ENCODE measurements around the gene PAQR5.
"Not testable (repeated sequence)": the region's sequence is repeated elsewhere in the genome, so short reads cannot be mapped to it uniquely, and the experiment has no call there.

Gene PAQR5

DNA sequence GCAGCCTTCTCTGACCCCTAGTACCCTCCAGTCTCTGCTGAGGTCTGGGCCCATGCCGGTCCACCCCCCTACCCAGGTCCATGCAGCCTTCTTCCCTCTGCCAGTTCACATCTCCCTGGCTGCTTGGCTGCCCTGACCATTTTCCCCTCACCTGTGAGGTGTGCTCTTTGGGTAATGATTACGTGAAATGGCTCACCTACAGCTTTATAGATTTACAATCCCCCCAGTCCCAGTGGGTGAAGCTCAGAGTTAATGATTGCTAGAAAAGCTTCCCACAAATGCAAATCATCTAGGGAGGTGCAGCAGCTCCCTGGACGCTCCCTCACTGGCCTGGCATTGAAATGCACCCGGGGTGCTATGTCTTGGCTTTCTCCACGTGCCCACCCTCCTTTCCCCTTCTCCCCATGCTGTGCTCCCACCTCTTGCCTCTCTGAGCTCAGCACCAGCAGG lies 18.7 kb downstream of the PAQR5 start:
- no peak for DNase-seq

DNA sequence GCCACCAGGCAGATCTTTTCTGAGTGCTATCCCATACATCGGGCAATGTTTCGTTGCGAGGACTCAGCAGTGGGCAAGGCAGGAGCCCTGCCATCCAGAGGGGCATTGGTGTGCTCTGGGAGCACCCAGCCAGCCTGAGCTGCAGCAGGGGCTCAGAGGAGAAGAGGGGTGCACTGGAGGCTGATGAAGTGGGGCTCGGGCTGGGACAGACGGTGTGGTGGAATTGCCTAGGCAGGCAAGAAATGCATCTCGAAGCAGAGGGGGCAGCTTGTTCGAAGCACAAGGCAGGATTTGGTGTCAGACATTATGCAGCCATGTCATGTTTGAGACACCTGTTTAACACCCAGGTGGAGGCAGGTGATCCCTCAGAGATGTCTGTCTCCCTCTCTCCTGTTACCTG lies 19.3 kb downstream of the PAQR5 start:
- DNase-seq = no peak

DNA sequence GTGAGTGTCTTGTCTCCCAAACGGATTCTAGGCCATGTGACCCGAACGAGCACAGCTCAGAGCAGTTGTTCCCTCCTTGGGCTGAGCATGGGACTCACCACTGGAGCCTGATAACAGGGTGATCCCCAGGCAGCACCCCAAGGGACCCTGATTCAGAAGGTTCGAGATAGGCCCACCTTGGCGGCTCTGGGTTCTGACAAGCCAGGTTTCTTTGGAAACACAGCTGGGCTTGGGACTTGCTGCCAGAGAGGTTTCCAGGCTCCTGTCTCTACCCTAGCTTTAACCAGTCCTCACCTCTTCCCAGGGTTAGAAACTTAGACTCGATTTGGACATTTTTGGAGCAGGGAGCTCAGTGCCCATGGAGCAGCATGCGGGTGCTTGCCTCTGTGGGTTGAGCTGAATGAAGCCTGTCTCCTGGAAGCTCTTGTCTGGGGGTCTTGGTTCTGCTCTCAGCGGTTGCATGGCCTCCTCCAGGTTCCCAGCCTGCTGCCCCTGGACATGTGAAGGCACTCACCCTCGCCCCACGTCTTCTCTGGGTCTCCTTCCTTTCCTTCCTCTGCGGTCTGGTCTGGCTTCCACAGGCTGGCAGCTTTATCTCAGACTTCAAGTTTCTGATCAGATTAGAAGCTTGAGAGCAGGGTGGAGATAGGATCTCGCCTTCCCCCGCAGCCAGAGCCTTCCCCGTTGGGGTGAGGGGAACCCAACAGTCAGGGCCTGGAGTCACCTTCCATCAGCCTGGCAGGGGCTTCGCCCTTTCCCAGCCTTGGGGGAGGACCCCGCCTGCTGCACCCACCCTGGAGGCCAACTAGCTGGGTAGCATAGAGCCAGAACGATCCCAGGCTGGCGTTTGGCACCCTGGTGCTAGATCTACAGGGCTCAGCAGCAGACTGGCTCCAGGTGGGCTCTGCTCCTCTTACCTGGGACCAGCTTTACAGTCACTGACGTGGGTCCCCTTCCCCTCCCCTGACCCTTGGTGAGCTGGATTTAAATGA lies 21.0 kb downstream of the PAQR5 start:
- no peak for DNase-seq

DNA sequence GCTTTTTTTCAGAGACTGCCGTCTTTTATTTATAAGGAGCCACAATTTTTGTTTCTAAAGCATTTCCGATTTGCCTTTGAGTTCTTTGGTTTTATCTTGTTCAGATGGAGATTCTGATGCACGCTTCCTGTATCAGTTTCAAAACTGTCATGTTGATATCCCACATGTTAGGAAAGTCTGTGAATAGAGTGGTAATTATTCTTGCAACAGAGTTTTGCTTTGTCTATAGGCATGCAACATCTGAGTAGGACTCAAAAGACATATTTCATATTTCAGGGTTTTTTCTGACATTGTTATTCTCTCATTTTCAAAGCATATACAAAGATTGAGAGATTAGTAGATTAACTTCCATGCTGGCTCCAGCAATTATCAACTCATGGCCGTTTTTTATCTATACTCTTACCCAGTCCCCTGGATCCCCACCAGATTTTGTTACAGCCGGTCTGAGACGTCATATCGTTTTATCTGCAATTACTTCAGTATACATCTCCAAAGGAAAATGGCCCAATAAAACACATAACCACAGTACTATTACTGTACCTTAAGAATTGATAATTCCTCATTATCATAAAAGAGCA lies 22.4 kb downstream of the PAQR5 start:
- DNase-seq = no peak

DNA sequence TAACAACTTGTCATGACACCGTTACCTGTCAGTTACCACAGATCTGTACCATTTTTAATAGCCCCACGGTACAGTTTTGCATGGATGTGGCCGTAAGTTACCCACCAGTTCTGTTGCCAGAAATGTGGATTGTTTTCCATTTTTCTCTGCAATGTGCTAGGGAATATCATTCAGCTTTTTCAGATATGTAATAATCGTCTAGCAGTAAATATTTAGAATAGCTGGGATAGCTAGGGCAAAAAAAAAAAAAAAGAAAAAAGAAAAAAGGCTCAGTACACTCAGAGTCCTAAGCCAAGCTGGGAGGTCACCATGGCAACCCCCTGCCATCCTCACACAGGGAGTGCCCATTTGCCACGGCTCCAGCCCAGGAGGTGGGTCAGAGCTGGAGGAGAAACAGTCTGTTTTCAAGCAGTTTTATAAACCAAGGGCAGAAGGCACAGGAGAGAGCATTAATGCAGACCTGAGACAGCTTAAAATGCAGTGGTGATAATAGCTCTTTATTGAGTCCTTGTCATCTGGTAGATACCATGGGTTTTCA lies 25.2 kb downstream of the PAQR5 start:
- no peak for DNase-seq

DNA sequence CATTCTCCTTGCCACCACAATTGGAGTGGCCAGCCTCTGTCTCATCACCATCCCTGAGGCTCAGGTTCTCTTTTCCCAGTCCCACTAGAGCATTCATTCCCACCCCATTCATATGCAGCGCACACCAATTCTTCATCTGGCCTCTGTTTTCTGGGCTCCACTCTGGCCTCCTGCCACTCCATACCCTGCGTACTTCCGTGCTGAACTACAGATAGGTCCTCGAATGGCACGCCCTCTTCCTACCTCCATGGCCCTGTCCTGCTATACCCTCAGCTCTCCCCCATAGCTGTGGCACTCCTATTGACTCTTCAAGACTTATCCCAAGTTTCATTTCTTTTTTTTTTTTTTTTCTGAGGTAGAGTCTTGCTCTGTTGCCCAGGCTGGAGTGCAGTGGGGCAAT lies 25.9 kb downstream of the PAQR5 start:
- no peak for DNase-seq

DNA sequence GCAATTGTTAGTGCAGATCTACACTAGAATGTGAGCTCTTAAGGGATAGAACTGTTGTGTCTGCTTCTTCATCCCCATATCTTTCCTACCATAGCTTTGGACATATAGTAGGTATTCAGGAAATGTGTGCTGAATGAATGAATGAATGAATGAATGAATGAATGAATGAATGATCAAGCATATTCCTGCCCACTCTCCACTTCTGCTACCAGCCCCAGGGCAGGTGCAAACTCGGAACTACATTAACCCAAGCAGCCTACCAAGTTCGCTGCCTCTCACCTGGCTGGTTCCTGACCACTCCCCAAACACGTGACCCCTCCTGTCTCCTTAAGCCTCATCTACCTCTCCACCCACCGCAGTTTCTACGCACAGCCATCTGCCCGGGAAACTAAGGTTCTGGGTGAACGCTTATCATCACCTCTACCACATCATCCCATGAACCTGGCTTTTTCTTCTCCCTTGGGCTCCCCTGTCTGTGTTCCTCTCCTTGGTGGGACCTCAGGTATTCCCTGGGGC lies 26.8 kb downstream of the PAQR5 start:
- no peak for DNase-seq

DNA sequence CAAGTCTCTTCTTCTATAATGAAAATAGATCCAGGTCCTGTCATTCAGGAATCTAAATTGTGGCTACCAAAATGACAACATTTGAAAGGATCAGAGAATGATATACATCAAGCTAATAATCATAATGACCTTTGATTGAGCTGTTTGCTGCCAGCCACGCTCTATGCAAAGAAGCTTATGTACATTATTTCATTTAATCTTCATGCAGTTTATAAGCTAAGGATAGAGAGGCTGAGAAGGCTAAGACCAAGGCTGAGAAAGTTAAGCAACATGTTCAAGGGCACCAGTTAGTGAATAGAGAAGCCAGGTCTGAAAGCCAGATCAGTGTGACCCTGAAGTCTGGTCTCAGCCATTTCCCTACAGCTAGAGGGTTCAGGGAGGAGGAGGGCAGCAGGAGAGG lies 29.4 kb downstream of the PAQR5 start:
- no peak for DNase-seq

DNA sequence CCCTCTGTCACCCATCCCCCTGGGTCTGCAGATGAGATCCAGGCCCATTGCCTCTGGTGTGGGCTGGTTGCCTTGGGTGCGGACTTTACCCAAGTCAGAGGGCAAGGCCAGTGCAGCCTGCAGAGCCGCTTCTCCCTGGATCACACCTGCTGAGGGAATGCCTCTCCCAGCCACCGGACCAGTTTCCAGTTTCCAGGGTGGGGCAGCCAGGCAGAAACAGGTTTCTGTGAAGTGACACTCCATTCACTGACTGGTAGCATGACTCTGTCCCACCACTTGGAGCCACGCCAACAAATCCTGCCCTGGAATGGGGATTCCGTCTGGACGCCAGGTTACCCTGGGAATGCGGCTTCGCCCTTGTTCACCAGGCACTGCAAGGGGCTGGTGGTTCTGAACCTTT lies 30.0 kb downstream of the PAQR5 start:
- DNase-seq = no peak

DNA sequence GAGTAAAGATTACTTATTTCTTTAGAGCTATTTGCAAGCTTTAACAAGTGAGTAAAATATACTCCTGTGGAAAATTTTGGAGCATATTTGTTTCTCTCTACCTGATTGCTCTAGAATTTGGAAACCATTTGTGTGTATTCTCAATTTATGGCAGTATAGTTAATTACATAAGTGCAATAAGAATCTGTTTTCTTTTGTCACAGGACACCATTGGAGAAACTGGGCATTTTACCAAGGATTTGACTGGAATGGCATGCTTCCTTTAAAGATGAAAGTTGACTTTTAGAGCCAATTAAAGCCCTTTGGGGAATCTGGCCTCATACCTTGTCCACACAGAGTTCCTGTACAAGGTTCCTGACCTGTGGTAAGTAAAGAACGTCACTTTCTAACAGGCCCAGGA lies 38.4 kb downstream of the PAQR5 start:
- no peak for DNase-seq

DNA sequence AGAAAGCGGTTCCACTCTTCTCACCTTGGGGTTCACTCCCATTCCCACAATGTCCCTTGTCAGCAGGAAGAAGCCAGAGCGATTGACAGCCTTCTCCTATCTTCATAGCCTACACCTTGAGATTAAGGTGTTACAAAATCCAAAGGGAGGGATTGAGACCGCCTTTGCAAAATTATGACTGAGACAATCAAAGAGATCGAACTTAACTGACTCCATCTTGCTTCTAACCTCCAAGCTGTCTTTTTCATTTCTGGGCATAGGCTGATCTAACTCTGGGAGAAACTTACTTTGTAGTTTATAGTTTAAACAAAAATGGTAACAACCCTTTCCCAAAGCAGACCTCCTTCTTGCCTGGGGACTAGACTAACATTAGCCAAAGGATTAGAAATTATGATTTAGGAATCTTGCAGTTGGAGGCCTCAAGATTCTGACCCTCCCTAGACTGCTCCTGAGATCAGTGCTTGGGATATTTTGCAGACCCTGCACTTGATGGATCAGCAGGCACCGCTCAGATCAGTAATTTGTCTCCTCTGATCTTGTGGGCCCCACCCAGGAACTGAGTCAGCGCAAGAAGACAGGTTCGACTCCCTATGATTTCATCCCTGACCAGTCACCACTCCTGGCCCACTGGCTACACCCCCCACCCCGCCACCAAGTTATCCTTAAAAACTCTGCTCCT lies 40.0 kb downstream of the PAQR5 start:
- no peak for DNase-seq

DNA sequence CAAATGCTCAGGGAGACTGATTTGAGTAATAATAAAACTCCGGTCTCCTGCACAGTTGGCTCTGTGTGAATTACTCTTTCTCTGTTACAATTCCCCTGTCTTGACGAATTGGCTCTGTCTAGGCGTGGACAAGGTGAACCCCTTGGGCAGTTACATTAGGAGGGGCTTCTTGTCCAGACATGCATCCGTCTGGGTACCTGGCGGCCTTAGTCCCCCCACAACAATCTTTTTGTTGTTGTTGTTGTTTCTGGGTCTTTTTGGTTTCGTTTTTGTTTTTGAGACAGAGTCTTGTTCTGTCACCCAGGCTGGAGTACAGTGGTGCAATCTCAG lies 40.5 kb downstream of the PAQR5 start:
- not testable (repeated sequence) for DNase-seq

DNA sequence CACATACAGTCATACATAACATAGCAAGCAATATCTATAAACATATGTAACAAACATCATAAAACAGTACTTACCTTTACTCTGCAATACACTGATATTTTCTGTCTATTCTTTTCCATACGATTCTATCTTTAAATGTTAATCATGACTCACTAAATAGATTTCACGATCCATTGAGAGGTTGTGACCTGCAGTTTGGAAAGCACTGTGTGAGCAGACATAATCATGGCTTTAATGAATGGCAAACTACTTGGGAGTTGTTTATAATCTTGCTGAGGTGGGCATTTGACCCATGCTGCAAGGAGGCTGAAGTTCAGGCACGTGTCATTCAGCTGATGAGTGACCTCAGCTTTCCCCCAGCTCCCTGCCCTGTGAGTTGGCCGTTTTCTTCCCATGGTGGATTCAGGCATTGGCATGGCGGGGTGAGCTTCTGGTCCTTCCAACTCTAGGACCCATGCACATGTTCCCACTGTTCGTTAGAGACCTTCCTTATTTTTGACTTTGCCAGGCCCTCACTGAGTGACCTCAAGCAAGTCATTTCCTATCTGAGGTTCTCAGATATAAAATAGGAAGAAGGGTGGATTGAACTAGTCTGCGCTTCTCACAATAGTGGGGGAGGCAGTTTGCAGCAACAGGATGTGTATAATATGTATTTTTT lies 41.7 kb downstream of the PAQR5 start:
- DNase-seq = no peak

DNA sequence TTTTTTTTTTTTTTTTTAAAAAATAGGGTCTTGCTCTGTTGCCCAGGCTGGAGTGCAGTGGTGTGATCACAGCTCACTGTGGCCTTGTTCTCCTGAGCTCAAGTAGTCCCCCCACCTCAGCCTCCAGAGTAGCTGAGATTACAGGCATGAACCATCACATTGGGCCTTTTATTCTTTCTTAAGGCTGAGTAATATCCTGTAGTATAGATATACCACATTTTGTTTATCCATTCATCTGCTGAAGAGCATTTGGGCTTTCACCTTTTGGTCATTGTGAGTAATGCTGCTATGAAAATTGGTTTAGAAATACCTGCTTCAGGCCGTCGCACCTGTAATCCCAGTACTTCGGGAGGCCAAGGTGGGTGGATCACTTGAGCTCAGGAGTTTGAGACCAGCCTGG lies 42.6 kb downstream of the PAQR5 start:
- DNase-seq = no peak

DNA sequence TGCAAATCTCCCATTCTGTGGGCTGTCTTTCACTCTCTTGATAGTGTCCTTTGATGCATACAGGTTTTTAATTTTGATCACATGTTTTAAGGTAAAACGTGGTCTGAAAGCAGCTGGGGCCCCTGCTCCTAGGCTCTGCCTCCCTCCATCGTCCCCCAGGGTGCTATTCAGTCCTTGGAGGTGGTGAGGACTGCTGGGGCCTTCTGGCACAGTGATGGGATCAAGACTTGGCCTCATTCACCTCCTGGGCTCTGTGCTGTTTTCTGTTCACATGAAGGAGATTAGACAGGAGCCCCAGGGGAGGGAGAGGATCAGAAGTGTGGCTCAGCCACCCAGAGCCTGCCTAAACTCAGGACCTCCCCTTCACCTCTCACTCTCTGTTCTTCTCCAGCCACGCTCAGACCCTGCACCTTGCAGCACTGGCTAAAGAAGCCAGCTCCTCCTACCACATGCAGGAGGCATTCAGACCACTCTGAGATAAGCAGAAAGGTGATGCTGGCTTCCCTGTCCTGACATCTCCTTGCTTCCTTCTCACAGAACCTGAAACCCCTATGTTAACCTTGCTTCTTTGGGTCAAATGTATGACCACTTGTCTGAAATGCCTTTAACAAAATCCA lies 43.9 kb downstream of the PAQR5 start:
- no peak for DNase-seq

DNA sequence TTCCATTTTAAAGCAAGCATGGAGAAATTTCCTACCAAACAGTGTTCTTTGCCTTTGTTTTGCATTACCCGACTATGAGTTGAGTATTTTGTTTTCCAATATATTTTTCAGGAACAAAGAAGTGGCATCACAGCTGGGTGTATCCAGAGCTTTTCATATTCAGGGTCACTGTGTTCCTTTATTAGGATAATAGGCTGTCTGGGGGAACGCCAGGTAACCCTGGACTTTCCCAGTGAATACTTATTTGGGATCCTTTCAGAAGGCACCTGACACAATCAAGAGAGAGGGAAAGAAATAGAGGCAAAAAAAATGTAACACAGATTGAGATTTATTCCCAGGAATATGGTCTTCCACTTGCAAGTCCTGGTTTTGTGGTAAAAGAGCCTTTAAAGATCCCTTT lies 44.4 kb downstream of the PAQR5 start:
- no peak for DNase-seq

DNA sequence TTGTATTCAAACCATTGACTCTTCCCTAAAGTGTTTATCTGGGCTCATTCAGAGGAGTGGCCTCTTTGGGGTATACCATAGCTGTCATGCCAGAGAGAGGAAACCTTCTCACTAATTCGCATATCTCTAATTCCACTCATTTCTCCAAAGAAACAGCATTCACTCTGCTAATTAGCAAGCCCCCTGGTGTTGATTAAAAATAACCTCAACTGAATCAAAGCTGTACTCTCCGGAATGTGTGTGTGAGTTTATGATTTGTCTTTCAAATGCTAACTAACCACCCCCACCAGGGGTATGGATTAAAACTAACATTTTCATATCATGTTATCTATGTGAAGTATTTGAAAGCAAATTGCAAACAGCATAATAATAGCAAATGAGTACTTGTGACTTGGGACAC lies 45.5 kb downstream of the PAQR5 start:
- no peak for DNase-seq

DNA sequence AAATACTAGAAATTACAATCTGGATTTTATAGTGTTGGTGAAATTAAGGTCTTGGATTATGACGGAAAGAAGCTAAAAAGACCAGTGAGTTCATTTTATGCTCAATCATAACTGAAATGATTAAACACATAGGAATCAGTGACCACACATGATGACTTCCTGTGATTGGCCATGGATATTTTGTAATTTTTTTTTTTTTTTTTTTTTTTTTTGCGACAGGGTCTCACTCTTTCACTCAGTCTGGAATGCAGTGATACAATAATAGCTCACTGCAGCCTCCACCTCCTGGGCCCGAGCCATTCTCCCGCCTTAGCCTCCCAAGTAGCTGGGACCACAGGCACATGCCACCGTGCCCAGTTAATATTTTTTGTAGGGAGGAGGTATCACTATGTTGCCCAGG lies 47.4 kb downstream of the PAQR5 start:
- no peak for DNase-seq

DNA sequence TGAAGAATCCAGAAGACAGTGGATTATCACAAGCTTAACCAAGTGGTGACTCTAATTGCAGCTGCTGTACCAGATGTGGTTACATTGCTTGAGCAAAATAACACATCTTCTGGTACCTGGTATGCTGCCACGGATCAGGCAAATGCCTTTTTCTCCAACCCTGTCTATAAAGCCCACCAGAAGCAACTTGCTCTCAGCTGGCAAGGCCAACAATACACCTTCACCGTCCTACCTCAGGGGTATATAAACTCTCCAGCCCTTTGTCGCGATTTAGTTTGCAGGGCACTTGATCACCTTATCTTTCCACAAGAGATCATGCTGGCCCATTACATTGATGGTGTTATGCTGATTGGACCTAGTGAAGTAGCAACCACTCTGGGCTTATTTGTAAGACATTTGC lies 52.6 kb downstream of the PAQR5 start:
- no peak for DNase-seq

DNA sequence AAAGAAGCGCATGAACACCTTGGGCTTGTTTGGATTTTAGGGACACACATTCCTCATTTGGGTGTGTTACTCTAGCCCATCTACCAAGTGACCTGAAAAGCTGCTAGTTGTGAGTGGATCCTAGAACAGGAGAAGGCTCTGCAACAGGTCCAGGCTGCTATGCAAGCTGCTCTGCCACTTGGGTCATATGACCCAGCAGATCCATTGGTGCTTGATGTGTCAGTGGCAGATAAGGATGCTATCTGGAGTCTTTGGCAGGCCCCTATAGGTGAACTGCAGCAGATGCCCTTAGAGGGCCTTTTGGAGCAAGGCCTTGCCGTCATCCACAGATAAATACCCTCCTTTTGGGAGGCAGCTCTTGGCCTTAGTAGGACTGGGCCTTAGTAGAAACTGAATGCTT lies 53.2 kb downstream of the PAQR5 start:
- no peak for DNase-seq

DNA sequence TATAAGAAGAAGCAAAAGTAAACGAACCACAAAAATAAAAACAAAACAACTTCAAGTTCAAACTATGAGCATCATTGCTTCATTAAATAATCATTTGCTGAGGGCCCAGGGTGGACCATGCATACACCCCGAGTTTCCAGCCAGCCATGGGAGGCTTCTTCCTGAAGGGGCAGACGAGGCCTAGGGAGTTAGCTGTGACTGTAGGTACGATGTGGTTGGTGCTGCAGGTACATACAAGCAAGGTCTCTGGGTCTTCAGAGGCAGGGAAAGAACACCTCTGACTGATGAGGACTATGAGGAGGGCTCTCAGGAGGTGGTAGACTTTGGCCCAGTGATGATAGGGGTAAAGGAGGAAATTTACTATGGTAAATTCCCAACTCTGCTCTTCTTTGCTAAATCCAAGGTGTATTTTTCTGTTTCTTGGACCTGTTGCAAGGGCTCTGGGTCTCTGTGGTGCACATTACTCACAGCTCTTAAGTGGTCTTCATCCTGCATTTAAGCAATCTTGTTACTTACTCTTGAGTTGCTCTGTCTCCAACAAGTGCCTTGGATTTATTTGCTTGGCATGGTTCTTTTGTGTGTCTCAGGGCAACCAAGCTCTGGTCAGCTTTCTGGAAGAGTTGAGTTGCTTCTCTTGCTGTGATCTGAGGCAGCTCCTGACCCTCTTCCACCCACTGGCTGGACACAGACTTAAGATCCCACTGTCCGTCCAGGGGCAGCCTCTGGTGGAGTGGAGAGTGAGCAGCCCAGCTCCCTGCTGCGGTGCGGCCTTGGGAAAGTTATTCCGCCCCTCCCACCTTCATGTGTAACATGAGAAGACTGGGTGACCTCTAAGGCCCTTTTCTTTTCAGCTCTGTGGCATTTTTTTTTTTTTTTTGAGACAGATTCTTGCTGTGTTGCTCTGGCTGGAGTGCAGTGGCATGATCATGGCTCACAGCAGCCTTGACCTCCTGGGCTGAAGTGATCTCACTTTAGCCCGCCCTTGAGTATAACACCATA lies 59.4 kb downstream of the PAQR5 start:
- DNase-seq = no peak

Data from NK-92 treated with Interleukin-12 subunit alpha and Interleukin-12 subunit beta, amount 100 ng/mL, for 24 hours (cell line).